Activated CD8-positive, alpha-beta memory T cell treated with anti-CD3 and anti-CD28 coated beads, Interleukin-2, amount 50 U/mL, for 24 hours (primary cell): ENCODE data around the gene DDIAS.
"Not testable (repeated sequence)": the region's sequence is repeated elsewhere in the genome, so short reads cannot be mapped to it uniquely, and the experiment has no call there.

Source experiments
- DNase-seq: peaks from one replicate; pipeline ENCODE4 v3.0.0-alpha.2; 2020; ENCODE audit errors: extremely low read depth

The DDIAS gene

GRCh38 chr11:82924522-82925224, 23.1 kb downstream of the DDIAS start:
- DNase-seq: no peak

- DNase-seq: no peak
Observed at GRCh38 chr11:82927264-82927880, 25.8 kb downstream of the DDIAS start.

- DNase-seq: no peak
Observed at GRCh38 chr11:82929121-82929520, 27.6 kb downstream of the DDIAS start.

- no peak for DNase-seq
Observed at GRCh38 chr11:82930229-82930628, 28.7 kb downstream of the DDIAS start.

GRCh38 chr11:82930734-82931133, 29.2 kb downstream of the DDIAS start:
- DNase-seq: no peak

- DNase-seq: no peak
Observed at GRCh38 chr11:82932564-82932963, 31.0 kb downstream of the DDIAS start.

GRCh38 chr11:82936261-82936660, 34.7 kb downstream of the DDIAS start:
- DNase-seq: no peak

GRCh38 chr11:82937554-82937953, 36.0 kb downstream of the DDIAS start:
- DNase-seq: no peak

GRCh38 chr11:82939456-82939855, 37.9 kb downstream of the DDIAS start:
- no peak for DNase-seq

GRCh38 chr11:82942376-82942775, 40.8 kb downstream of the DDIAS start:
- no peak for DNase-seq

GRCh38 chr11:82943430-82943829, 41.9 kb downstream of the DDIAS start:
- DNase-seq: not testable (repeated sequence)

GRCh38 chr11:82944198-82944597, 42.7 kb downstream of the DDIAS start:
- no peak for DNase-seq

- not testable (repeated sequence) for DNase-seq
Observed at GRCh38 chr11:82945041-82945440, 43.5 kb downstream of the DDIAS start.

GRCh38 chr11:82945682-82946081, 44.1 kb downstream of the DDIAS start:
- DNase-seq: no peak

- DNase-seq: no peak
Observed at GRCh38 chr11:82949352-82949751, 47.8 kb downstream of the DDIAS start.

GRCh38 chr11:82950502-82950901, 49.0 kb downstream of the DDIAS start:
- DNase-seq: not testable (repeated sequence)

GRCh38 chr11:82955736-82956453, 54.4 kb downstream of the DDIAS start:
- not testable (repeated sequence) for DNase-seq

- DNase-seq: no peak
Observed at GRCh38 chr11:82959987-82960778, 58.6 kb downstream of the DDIAS start.

- no peak for DNase-seq
Observed at GRCh38 chr11:82960779-82961143, 59.2 kb downstream of the DDIAS start.

GRCh38 chr11:82962021-82962420, 60.5 kb downstream of the DDIAS start:
- not testable (repeated sequence) for DNase-seq

GRCh38 chr11:82967381-82967780, 65.8 kb downstream of the DDIAS start:
- no peak for DNase-seq

- DNase-seq: no peak
Observed at GRCh38 chr11:82969811-82970210, 68.3 kb downstream of the DDIAS start.
